Dendritic cell treated with granulocyte-macrophage colony-stimulating factor and Interleukin-4, amounts not matched to agents 40 ng/mL and 50 ng/mL, for 4 days (primary cell): ENCODE measurements around the gene ISYNA1.

Experiments used
- H3K27ac Mint-ChIP-seq: one replicate; pipeline ENCODE4 v1.8.0; 2022; ENCODE audit warnings: mild to moderate bottlenecking, mixed read lengths
- H3K27me3 Mint-ChIP-seq: one replicate; pipeline ENCODE4 v1.8.0; 2022; ENCODE audit warnings: mild to moderate bottlenecking, mixed read lengths
- H3K36me3 Mint-ChIP-seq: one replicate; pipeline ENCODE4 v1.8.0; 2022; ENCODE audit warnings: low read depth, mixed read lengths
- H3K4me1 Mint-ChIP-seq: one replicate; pipeline ENCODE4 v1.8.0; 2022; ENCODE audit warnings: low read depth, mixed read lengths
- H3K4me3 Mint-ChIP-seq: one replicate; pipeline ENCODE4 v1.8.0; 2022; ENCODE audit warnings: mild to moderate bottlenecking, moderate library complexity, mixed read lengths
- H3K9me3 Mint-ChIP-seq: one replicate; pipeline ENCODE4 v1.8.0; 2022; ENCODE audit warnings: mixed read lengths
- intact Hi-C: fragments of 100-400 bp; cut with micrococcal nuclease; formaldehyde crosslinking; loops from one replicate; pipeline ENCODE4 v1.15.0; 2022

ISYNA1 gene

GRCh38 chr19:18435842-18436670 lies 1.9 kb downstream of the ISYNA1 start:
- H3K36me3 Mint-ChIP-seq: peaks cover 55% of the 10 kb centered on the region
- peaks cover 68% of the 10 kb centered on the region for H3K4me1 Mint-ChIP-seq
- intact Hi-C loops: no loop called here
- no peaks in the 10 kb centered on the region for H3K9me3 Mint-ChIP-seq
- H3K4me3 Mint-ChIP-seq: peak overlapping the region; percentile 57
- H3K27me3 Mint-ChIP-seq: peaks cover 58% of the 10 kb centered on the region
- peak overlapping the region; percentile 50 for H3K27ac Mint-ChIP-seq

- Mint-ChIP-seq H3K27me3 (peaks cover 53% of the 10 kb centered on the region), H3K4me3 (no peak overlapping the region), H3K4me1 (peaks cover 64% of the 10 kb centered on the region), H3K36me3 (peaks cover 55% of the 10 kb centered on the region), H3K9me3 (no peaks in the 10 kb centered on the region), H3K27ac (peak overlapping the region; percentile 70)
- intact Hi-C loops: no loop called here
Measured at GRCh38 chr19:18435178-18435841, 2.6 kb downstream of the ISYNA1 start.

- H3K27ac Mint-ChIP-seq: peak overlapping the region; percentile 70
- peak overlapping the region; percentile 65 for H3K4me3 Mint-ChIP-seq
- peaks cover 58% of the 10 kb centered on the region for H3K36me3 Mint-ChIP-seq
Measured at GRCh38 chr19:18434411-18435175, 3.3 kb downstream of the ISYNA1 start.

GRCh38 chr19:18433735-18434398 lies 4.1 kb downstream of the ISYNA1 start:
- H3K27me3 Mint-ChIP-seq: peaks cover 40% of the 10 kb centered on the region

More at GRCh38 chr19:18434411-18435175, 3.3 kb downstream of the ISYNA1 start:
- peaks cover 47% of the 10 kb centered on the region for H3K27me3 Mint-ChIP-seq
- no peaks in the 10 kb centered on the region for H3K9me3 Mint-ChIP-seq
- intact Hi-C loops: no loop called here
- peaks cover 64% of the 10 kb centered on the region for H3K4me1 Mint-ChIP-seq

GRCh38 chr19:18433015-18433691 lies 4.8 kb downstream of the ISYNA1 start:
- no peak overlapping the region for H3K27ac Mint-ChIP-seq
- peaks cover 60% of the 10 kb centered on the region for H3K4me1 Mint-ChIP-seq
- peak overlapping the region; percentile 37 for H3K4me3 Mint-ChIP-seq
- peaks cover 33% of the 10 kb centered on the region for H3K27me3 Mint-ChIP-seq
- peaks cover 62% of the 10 kb centered on the region for H3K36me3 Mint-ChIP-seq
- no peaks in the 10 kb centered on the region for H3K9me3 Mint-ChIP-seq
- intact Hi-C loops: no loop called here

More at GRCh38 chr19:18433735-18434398, 4.1 kb downstream of the ISYNA1 start:
- no peaks in the 10 kb centered on the region for H3K9me3 Mint-ChIP-seq
- peaks cover 58% of the 10 kb centered on the region for H3K36me3 Mint-ChIP-seq
- peaks cover 62% of the 10 kb centered on the region for H3K4me1 Mint-ChIP-seq
- H3K27ac Mint-ChIP-seq: peak overlapping the region; percentile 70
- H3K4me3 Mint-ChIP-seq: peak overlapping the region; percentile 65
- intact Hi-C loops: no loop called here

GRCh38 chr19:18432275-18433014 lies 5.5 kb downstream of the ISYNA1 start:
- intact Hi-C loops: no loop called here
- Mint-ChIP-seq H3K9me3 (no peaks in the 10 kb centered on the region), H3K27ac (no peak overlapping the region), H3K27me3 (peaks cover 27% of the 10 kb centered on the region), H3K4me1 (peaks cover 62% of the 10 kb centered on the region), H3K4me3 (peak overlapping the region; percentile 37), H3K36me3 (peaks cover 69% of the 10 kb centered on the region)

- Mint-ChIP-seq H3K9me3 (no peaks in the 10 kb centered on the region), H3K27me3 (peaks cover 23% of the 10 kb centered on the region), H3K4me3 (no peak overlapping the region), H3K4me1 (peaks cover 60% of the 10 kb centered on the region), H3K27ac (no peak overlapping the region), H3K36me3 (peaks cover 77% of the 10 kb centered on the region)
- intact Hi-C loops: no loop called here
Measured at GRCh38 chr19:18431351-18432197, 6.4 kb downstream of the ISYNA1 start.

- Mint-ChIP-seq H3K27ac (no peak overlapping the region), H3K9me3 (no peaks in the 10 kb centered on the region), H3K27me3 (peaks cover 17% of the 10 kb centered on the region), H3K36me3 (peaks cover 74% of the 10 kb centered on the region), H3K4me3 (no peak overlapping the region), H3K4me1 (peaks cover 60% of the 10 kb centered on the region)
- intact Hi-C loops: no loop called here
Measured at GRCh38 chr19:18430417-18431144, 7.4 kb downstream of the ISYNA1 start.

GRCh38 chr19:18429717-18430416 lies 8.1 kb downstream of the ISYNA1 start:
- Mint-ChIP-seq H3K4me1 (peaks cover 60% of the 10 kb centered on the region), H3K36me3 (peaks cover 69% of the 10 kb centered on the region), H3K27me3 (peaks cover 17% of the 10 kb centered on the region), H3K27ac (peak overlapping the region; percentile 58), H3K4me3 (no peak overlapping the region), H3K9me3 (no peaks in the 10 kb centered on the region)
- intact Hi-C loops: no loop called here

- Mint-ChIP-seq H3K4me3 (peak overlapping the region; percentile 39), H3K27ac (peak overlapping the region; percentile 58), H3K9me3 (no peaks in the 10 kb centered on the region), H3K27me3 (peaks cover 10% of the 10 kb centered on the region), H3K36me3 (peaks cover 63% of the 10 kb centered on the region), H3K4me1 (peaks cover 60% of the 10 kb centered on the region)
- intact Hi-C loops: no loop called here
Measured at GRCh38 chr19:18428787-18429674, 8.9 kb downstream of the ISYNA1 start.
